IMR-90 (cell line): ENCODE measurements around the gene FAM217B. TPM values are rescaled to one million over a fixed set of nuclear protein-coding genes. Genes with fewer than 3 reads are reported as not detected.

Experiments
- ATAC-seq: fragments of 200-7000 bp; cut with Tn5 transposase; 2 replicates; pipeline ENCODE4 v1.9.1; 2020; ENCODE audit warnings: low read depth, mild to moderate bottlenecking, moderate library complexity
- Bru-seq: library from RNA; stranded (reverse); fragments of 400-500 nt; gene quantifications from one replicate; lab custom pipeline; 2021; lab: Mats Ljungman, UMichigan
- BruChase-seq, 2 experiments: library from RNA; stranded (reverse); fragments of 400-500 nt; gene quantifications; one replicate each; lab custom pipeline; 2021; lab: Mats Ljungman, UMichigan
- BruUV-seq: library from RNA; stranded (reverse); fragments of 400-500 nt; replicated peaks from 2 replicates; lab custom pipeline; 2021; lab: Mats Ljungman, UMichigan
- CTCF ChIA-PET: fragments of 300-600 bp; formaldehyde crosslinking; extraction: SDS; loops from one replicate; lab custom pipeline; 2021; ENCODE audit warnings: antibody characterized with exemption; lab: Yijun Ruan, JAX
- POLR2A ChIA-PET: fragments of 300-600 bp; sonication (Branson Sonifier 250); formaldehyde crosslinking; loops from one replicate; lab custom pipeline; 2022; ENCODE audit warnings: antibody characterized with exemption; ENCODE audit not compliant: unreplicated experiment; lab: Charles Lee
- DNase-seq: peaks from one replicate; pipeline ENCODE4 v3.0.0; 2013
- H2AFZ ChIP-seq: replicated peaks from 2 replicates; pipeline ENCODE3; 2013; ENCODE audit warnings: low read length, mild to moderate bottlenecking; ENCODE audit not compliant: poor library complexity
- H2AK5ac ChIP-seq: 2 replicates; pipeline ENCODE4 v1.6.1; 2013; ENCODE audit warnings: low read depth, low read length, inconsistent platforms
- H2AK9ac ChIP-seq: replicated peaks from 2 replicates; pipeline ENCODE3; 2013; ENCODE audit warnings: mild to moderate bottlenecking, low read depth, low read length, moderate library complexity; ENCODE audit not compliant: poor library complexity
- H2BK120ac ChIP-seq: 2 replicates; pipeline ENCODE4 v1.6.1; 2013; ENCODE audit warnings: low read depth, low read length, inconsistent platforms
- H2BK15ac ChIP-seq: 3 replicates; pipeline ENCODE4 v1.6.1; 2013; ENCODE audit warnings: low read depth, low read length, inconsistent platforms
- H2BK20ac ChIP-seq: 2 replicates; pipeline ENCODE4 v1.6.1; 2013; ENCODE audit warnings: low read depth, mild to moderate bottlenecking, inconsistent platforms, low read length, moderate library complexity
- H2BK5ac ChIP-seq: 2 replicates; pipeline ENCODE4 v1.6.1; 2013; ENCODE audit warnings: mild to moderate bottlenecking, low read depth, low read length, inconsistent platforms; ENCODE audit not compliant: poor library complexity, severe bottlenecking
- H3K14ac ChIP-seq: replicated peaks from 2 replicates; pipeline ENCODE4 v1.6.1; 2013; ENCODE audit warnings: low read depth, low read length, inconsistent platforms
- H3K18ac ChIP-seq: 2 replicates; pipeline ENCODE4 v1.6.1; 2013; ENCODE audit warnings: low read depth, low read length, control low read depth
- H3K23ac ChIP-seq: 2 replicates; pipeline ENCODE4 v1.6.1; 2013; ENCODE audit warnings: low read depth, low read length, inconsistent platforms
- H3K27ac ChIP-seq: 2 replicates; pipeline ENCODE4 v1.5.1; 2013; ENCODE audit warnings: mild to moderate bottlenecking, control low read depth, low read length; ENCODE audit not compliant: insufficient read depth
- H3K27me3 ChIP-seq: 2 replicates; pipeline ENCODE4 v1.6.1; 2013; ENCODE audit warnings: low read length; ENCODE audit not compliant: control insufficient read depth, insufficient read depth
- H3K36me3 ChIP-seq: 2 replicates; pipeline ENCODE4 v1.6.1; 2013; ENCODE audit warnings: low read length, mixed read lengths; ENCODE audit not compliant: control insufficient read depth, insufficient read depth
- H3K4ac ChIP-seq: 2 replicates; pipeline ENCODE4 v1.6.1; 2013; ENCODE audit warnings: low read depth, low read length, inconsistent platforms
- H3K4me1 ChIP-seq: 2 replicates; pipeline ENCODE4 v1.6.1; 2013; ENCODE audit warnings: low read length, mixed read lengths; ENCODE audit not compliant: control insufficient read depth, insufficient read depth
- H3K4me2 ChIP-seq: 2 replicates; pipeline ENCODE4 v1.6.1; 2013; ENCODE audit warnings: low read depth, mild to moderate bottlenecking, control low read depth, low read length, moderate library complexity
- H3K4me3 ChIP-seq: 2 replicates; pipeline ENCODE4 v1.5.1; 2013; ENCODE audit warnings: low read depth, mild to moderate bottlenecking, control low read depth, low read length, moderate library complexity; ENCODE audit not compliant: insufficient read depth
- H3K56ac ChIP-seq: 2 replicates; pipeline ENCODE4 v1.6.1; 2013; ENCODE audit warnings: low read length, inconsistent platforms; ENCODE audit not compliant: insufficient read depth; ENCODE audit errors: extremely low read depth
- H3K79me1 ChIP-seq, 2 experiments: 2 replicates each; pipeline ENCODE4 v1.6.1; 2013; ENCODE audit warnings: low read length in 2 of 2, inconsistent platforms in 1 of 2, low read depth in 1 of 2
- H3K9ac ChIP-seq: 2 replicates; pipeline ENCODE4 v1.6.1; 2013; ENCODE audit warnings: low read depth, low read length, control low read depth
- H3K9me1 ChIP-seq: 2 replicates; pipeline ENCODE4 v1.6.1; 2013; ENCODE audit warnings: low read length, inconsistent platforms; ENCODE audit not compliant: insufficient read depth
- H3K9me3 ChIP-seq: 2 replicates; pipeline ENCODE4 v1.6.1; 2013; ENCODE audit warnings: low read length; ENCODE audit not compliant: control insufficient read depth, insufficient read depth
- H4K20me1 ChIP-seq: 2 replicates; pipeline ENCODE4 v1.6.1; 2013; ENCODE audit warnings: low read length, inconsistent platforms; ENCODE audit not compliant: insufficient read depth
- H4K5ac ChIP-seq: 2 replicates; pipeline ENCODE4 v1.6.1; 2013; ENCODE audit warnings: mild to moderate bottlenecking, low read depth, low read length, control low read depth
- H4K8ac ChIP-seq, 2 experiments: 2 replicates each; pipeline ENCODE4 v1.6.1; 2013; ENCODE audit warnings: low read depth in 2 of 2, low read length in 2 of 2, control low read depth in 1 of 2, inconsistent platforms in 1 of 2
- H4K91ac ChIP-seq: 2 replicates; pipeline ENCODE4 v1.6.1; 2013; ENCODE audit warnings: low read depth, low read length, inconsistent platforms; ENCODE audit not compliant: insufficient read depth
- BHLHE40 ChIP-seq: fragments of 150-350 bp; IDR thresholded peaks from 2 replicates; pipeline ENCODE4 v1.6.1; 2016; ENCODE audit warnings: mild to moderate bottlenecking, low read depth, low read length
- CEBPB ChIP-seq: IDR thresholded peaks from 2 replicates; pipeline ENCODE4 v1.6.1; 2012; ENCODE audit warnings: low read depth, low read length, improper control_type of control experiment
- CHD1 ChIP-seq: IDR thresholded peaks from 2 replicates; pipeline ENCODE4 v1.6.1; 2012; ENCODE audit warnings: low read depth, low read length, improper control_type of control experiment
- FOS ChIP-seq: fragments of 150-350 bp; IDR thresholded peaks from 2 replicates; pipeline ENCODE4 v1.6.1; 2016; ENCODE audit warnings: low read depth, low read length
- MAZ ChIP-seq: IDR thresholded peaks from 2 replicates; pipeline ENCODE4 v1.6.1; 2012; ENCODE audit warnings: low read depth, mild to moderate bottlenecking, low read length, improper control_type of control experiment, moderate library complexity, borderline replicate concordance
- MXI1 ChIP-seq: IDR thresholded peaks from 2 replicates; pipeline ENCODE4 v1.6.1; 2012; ENCODE audit warnings: low read depth, mild to moderate bottlenecking, low read length, moderate library complexity, borderline replicate concordance
- NFE2L2 ChIP-seq: fragments of 150-350 bp; IDR thresholded peaks from 2 replicates; pipeline ENCODE4 v1.6.1; 2016; ENCODE audit warnings: low read depth, mild to moderate bottlenecking, low read length
- POLR2A ChIP-seq: IDR thresholded peaks from 2 replicates; pipeline ENCODE4 v1.6.1; 2012; ENCODE audit warnings: mild to moderate bottlenecking, low read depth, low read length
- RFX5 ChIP-seq: IDR thresholded peaks from 2 replicates; pipeline ENCODE4 v1.8.0; 2012; ENCODE audit warnings: low read depth, mild to moderate bottlenecking, low read length, moderate library complexity
- SMC3 ChIP-seq: fragments of 150-350 bp; IDR thresholded peaks from 2 replicates; pipeline ENCODE4 v1.6.1; 2016; ENCODE audit warnings: low read depth, mild to moderate bottlenecking, antibody characterized with exemption, low read length, moderate library complexity
- WGBS, 2 experiments: methylation state at CpG; one replicate each; pipeline versions ENCODE4 v1.1.5 to v1.1.7; 2013; ENCODE audit warnings: missing lambda C conversion rate in 2 of 2; ENCODE audit not compliant: insufficient read length in 1 of 2; ENCODE audit errors: extremely low coverage in 2 of 2; 5-methylcytosine and 5-hydroxymethylcytosine counted together
- dilution Hi-C: fragments of 300-500 bp; cut with HindIII; formaldehyde crosslinking; loops from one replicate; pipeline ENCODE4 v1.14.3; 2018; ENCODE audit warnings: low sequenced_read_pairs; ENCODE audit not compliant: unreplicated experiment
- in situ Hi-C: fragments of 300-500 bp; cut with MboI; formaldehyde crosslinking; loops from 3 replicates; pipeline ENCODE4 v1.14.3; 2019; ENCODE audit warnings: low sequenced_read_pairs, inconsistent platforms, mixed read lengths
- intact Hi-C: fragments of 100-400 bp; cut with micrococcal nuclease; formaldehyde crosslinking; loops from 2 replicates; pipeline ENCODE4 v1.10.0; 2022
- long read RNA-seq: library from polyadenylated mRNA; unstranded; transcript quantifications from one replicate; pipeline ENCODE4 v2.0.0, GENCODE V29; 2021; ENCODE audit not compliant: unreplicated experiment
- polyA plus RNA-seq, 3 experiments: library from polyadenylated mRNA; depleted of rRNA; stranded (reverse); fragments of >200 nt; gene quantifications; 2 replicates each; pipeline ENCODE4 v1.2.3, GENCODE V29; 2012; ENCODE audit warnings: low replicate concordance in 1 of 3
- total RNA-seq: library from RNA; depleted of rRNA; stranded (reverse); fragments of >200 nt; gene quantifications from 2 replicates; pipeline ENCODE4 v1.2.3, GENCODE V29; 2012; rRNA removed
- TF ChIP-seq, protein P1 (sequence below): conservative IDR thresholded peaks from 2 replicates; pipeline ENCODE4 v1.5.1; 2012; ENCODE audit warnings: mild to moderate bottlenecking, low read depth, low read length, improper control_type of control experiment

The FAM217B gene, protein sequence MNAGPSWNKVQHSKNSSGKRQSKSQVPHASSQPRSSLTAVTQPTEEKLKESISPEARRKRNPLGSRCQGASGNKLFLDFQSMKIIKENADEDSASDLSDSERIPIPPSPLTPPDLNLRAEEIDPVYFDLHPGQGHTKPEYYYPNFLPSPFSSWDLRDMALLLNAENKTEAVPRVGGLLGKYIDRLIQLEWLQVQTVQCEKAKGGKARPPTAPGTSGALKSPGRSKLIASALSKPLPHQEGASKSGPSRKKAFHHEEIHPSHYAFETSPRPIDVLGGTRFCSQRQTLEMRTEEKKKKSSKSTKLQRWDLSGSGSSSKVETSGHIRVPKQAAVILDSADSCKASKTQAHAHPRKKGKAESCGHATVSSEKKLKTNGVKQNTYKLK
- total RNA-seq, result 3.0 and 3.9 TPM in 2 replicates
- 3.3 and 3.9 TPM in 2 replicates for polyA plus RNA-seq (2012; rRNA removed)
- 0.86 and 1.9 TPM in 2 replicates for polyA plus RNA-seq (2012; cell fraction: cytosol; rRNA removed)
- polyA plus RNA-seq (2012; cell fraction: nucleus; rRNA removed; ENCODE audit: low replicate concordance), result 1.1 and 5.9 TPM in 2 replicates
- Bru-seq, nascent RNA, result percentile 51 among the genes with signal in this experiment
- percentile 48 among the genes with signal in this experiment for BruChase-seq, experiment 1, labeled RNA remaining after a 6-hour chase
- BruChase-seq, experiment 2, labeled RNA remaining after a 2-hour chase, result percentile 79 among the genes with signal in this experiment
- long read RNA-seq, full-length matches to known transcripts, result 3 of 3 reads
- long read RNA-seq, partial matches to known transcripts, result 0 of 3 reads
- long read RNA-seq, other reads (novel, unspliced or antisense), result 0 of 3 reads

DNA sequence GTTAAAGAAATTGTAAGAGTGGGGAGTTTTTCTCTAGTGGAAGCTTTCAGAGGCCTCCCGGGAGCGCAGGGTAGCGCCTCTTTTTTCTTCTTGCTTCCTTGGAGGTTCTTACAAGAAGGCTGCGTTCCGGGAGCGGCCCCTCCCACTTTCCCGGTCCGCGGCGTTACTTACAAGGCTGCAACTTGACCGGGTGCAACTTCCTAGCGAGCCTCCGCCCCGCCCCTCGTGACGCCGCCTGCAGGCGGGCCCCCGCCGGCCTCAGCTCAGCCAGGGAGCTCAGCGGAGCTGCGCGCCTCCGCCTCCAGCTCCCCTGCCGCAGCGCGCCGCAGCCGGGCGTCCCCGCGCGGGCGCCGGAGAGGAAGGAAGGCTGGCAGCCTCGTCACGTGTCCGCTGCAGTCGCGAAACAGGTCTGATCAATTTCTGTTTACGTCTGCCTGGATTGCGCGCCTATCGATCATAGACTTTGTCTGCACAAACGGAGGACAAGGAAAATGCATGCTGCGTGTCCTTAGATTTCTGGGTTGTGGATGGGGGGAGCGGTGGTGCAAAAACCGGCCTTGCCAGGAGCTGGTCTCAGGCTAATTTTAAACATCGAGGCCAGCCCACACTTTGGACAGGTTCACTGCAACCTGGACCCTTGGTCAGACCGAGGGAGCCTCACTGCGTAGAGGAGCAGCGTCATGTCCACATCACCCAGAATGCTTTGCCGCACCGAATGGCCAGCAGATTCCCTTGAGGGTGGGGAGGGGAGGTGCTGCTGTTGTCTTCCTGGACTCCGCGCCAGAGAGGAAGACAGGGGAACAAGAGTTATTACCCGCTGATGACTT, at the start of gene FAM217B, which contains the start of gene PPP1R3D:
Gene FAM217B, plus strand, starts transcription at position 261 of the 827 bp plus-strand sequence. CDS start 3,555 bp downstream, outside the sequence.
Gene PPP1R3D, minus strand, starts transcription at position 177 of the 827 bp plus-strand sequence. CDS start 374 bp downstream, outside the sequence.
- peak within 1 kb of the TSS; percentile 60 for H4K5ac ChIP-seq
- peak within 1 kb of the TSS; percentile 83 for H3K27ac ChIP-seq
- H3K4me1 ChIP-seq, result peaks cover 10% of the 10 kb centered on the region
- DNase-seq (peak; percentile 96), ATAC-seq (peak; percentile 97)
- H3K56ac ChIP-seq, result peak within 1 kb of the TSS; percentile 94
- dilution Hi-C loops, result no loop called here
- peaks cover 11% of the 10 kb centered on the region for H3K36me3 ChIP-seq
- no TSS peak for BruUV-seq
- peak within 1 kb of the TSS; percentile 92 for H3K23ac ChIP-seq
- H4K8ac ChIP-seq, result peak within 1 kb of the TSS; percentile 80 to 86
- peak within 1 kb of the TSS; percentile 95 for H3K4ac ChIP-seq
- ChIA-PET CTCF (interaction anchor here (0.5 to 2.6 kb wide), 5 partner anchors 10 to 252 kb away, joined by 3 to 7 read pairs (median 3); no protein-coding TSS in a partner anchor), POLR2A (interaction anchor here (0.5 to 0.6 kb wide), 2 partner anchors 54 to 1418 kb away, joined by 3 read pairs; no protein-coding TSS in a partner anchor)
- WGBS, 2 experiments, result 0% methylated on average over 36 of the region's 57 CpGs; no CpG with 5 or more reads in 1 of the 2 experiments
- in situ Hi-C loops, result no loop called here
- H3K79me1 ChIP-seq, result peaks cover 10 to 16% of the 10 kb centered on the region in 2 experiments
- H3K4me3 ChIP-seq, result peak within 1 kb of the TSS; percentile 75
- peak within 1 kb of the TSS; percentile 95 for H2AFZ ChIP-seq
- H2BK20ac ChIP-seq, result peak within 1 kb of the TSS; percentile 1; the same call in 1 of the 2 replicates
- peaks cover 13% of the 10 kb centered on the region for H4K20me1 ChIP-seq
- H4K91ac ChIP-seq, result peak within 1 kb of the TSS; percentile 89
- H2AK9ac ChIP-seq, result peak within 1 kb of the TSS; percentile 80
- H3K9me3 ChIP-seq, result no peaks in the 10 kb centered on the region
- peak within 1 kb of the TSS; percentile 84 for H2BK5ac ChIP-seq
- no peaks in the 10 kb centered on the region for H3K9me1 ChIP-seq
- H3K4me2 ChIP-seq, result peak within 1 kb of the TSS; percentile 88
- intact Hi-C loops, result loop anchor here (10.0 kb wide), 2 partner anchors 366 to 1244 kb away; no protein-coding TSS in a partner anchor
- H2AK5ac ChIP-seq, result peak within 1 kb of the TSS; percentile 85
- H2BK120ac ChIP-seq, result peak within 1 kb of the TSS; percentile 73
- no peaks in the 10 kb centered on the region for H3K27me3 ChIP-seq
- H3K9ac ChIP-seq, result peak within 1 kb of the TSS; percentile 84
- H3K14ac ChIP-seq, result peak within 1 kb of the TSS; percentile 96
- H3K18ac ChIP-seq, result peak within 1 kb of the TSS; percentile 85
- H2BK15ac ChIP-seq, result peak within 1 kb of the TSS; percentile 63; the same call in 2 of the 3 replicates
- TF ChIP-seq, protein P1, sequence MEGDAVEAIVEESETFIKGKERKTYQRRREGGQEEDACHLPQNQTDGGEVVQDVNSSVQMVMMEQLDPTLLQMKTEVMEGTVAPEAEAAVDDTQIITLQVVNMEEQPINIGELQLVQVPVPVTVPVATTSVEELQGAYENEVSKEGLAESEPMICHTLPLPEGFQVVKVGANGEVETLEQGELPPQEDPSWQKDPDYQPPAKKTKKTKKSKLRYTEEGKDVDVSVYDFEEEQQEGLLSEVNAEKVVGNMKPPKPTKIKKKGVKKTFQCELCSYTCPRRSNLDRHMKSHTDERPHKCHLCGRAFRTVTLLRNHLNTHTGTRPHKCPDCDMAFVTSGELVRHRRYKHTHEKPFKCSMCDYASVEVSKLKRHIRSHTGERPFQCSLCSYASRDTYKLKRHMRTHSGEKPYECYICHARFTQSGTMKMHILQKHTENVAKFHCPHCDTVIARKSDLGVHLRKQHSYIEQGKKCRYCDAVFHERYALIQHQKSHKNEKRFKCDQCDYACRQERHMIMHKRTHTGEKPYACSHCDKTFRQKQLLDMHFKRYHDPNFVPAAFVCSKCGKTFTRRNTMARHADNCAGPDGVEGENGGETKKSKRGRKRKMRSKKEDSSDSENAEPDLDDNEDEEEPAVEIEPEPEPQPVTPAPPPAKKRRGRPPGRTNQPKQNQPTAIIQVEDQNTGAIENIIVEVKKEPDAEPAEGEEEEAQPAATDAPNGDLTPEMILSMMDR, result peak; percentile 12; the same call in 1 of the 2 replicates
- TF ChIP-seq CEBPB (0 out of 2 replicates have a peak, but pooled peaks have one; percentile 8), CHD1 (no peak), MAZ (peak; percentile 93), MXI1 (peak; percentile 79; the same call in 1 of the 2 replicates), FOS (no peak), POLR2A (peak; percentile 63), RFX5 (no peak), SMC3 (no peak), BHLHE40 (peak; percentile 51), NFE2L2 (no peak)
